Calu3 (cell line): ENCODE results near the gene FOXP4. TPM values are rescaled to one million over a fixed set of nuclear protein-coding genes. Genes with fewer than 3 reads are reported as not detected.
A peak's percentile ranks its signal among the peaks of the same experiment; 100 is the strongest.

Experiments
- BruUV-seq: library from RNA; stranded (reverse); fragments of 400-500 nt; replicated peaks from 2 replicates; lab custom pipeline; 2021; lab: Mats Ljungman, UMichigan
- CTCF ChIA-PET: fragments of 300-600 bp; sonication (Branson Sonifier 250); formaldehyde crosslinking; loops from one replicate; lab custom pipeline; 2022; ENCODE audit warnings: antibody characterized with exemption; lab: Charles Lee
- DNase-seq: peaks from one replicate; pipeline ENCODE4 v3.0.0; 2022
- H3K27ac Mint-ChIP-seq: one replicate; pipeline ENCODE4 v1.8.0; 2022; ENCODE audit warnings: mixed read lengths; ENCODE audit not compliant: unreplicated experiment
- H3K27me3 Mint-ChIP-seq: one replicate; pipeline ENCODE4 v1.8.0; 2022; ENCODE audit warnings: mixed read lengths; ENCODE audit not compliant: unreplicated experiment
- H3K36me3 Mint-ChIP-seq: one replicate; pipeline ENCODE4 v1.8.0; 2022; ENCODE audit warnings: mild to moderate bottlenecking, moderate library complexity, mixed read lengths; ENCODE audit not compliant: insufficient read depth, unreplicated experiment
- H3K4me1 Mint-ChIP-seq: one replicate; pipeline ENCODE4 v1.8.0; 2022; ENCODE audit warnings: mild to moderate bottlenecking, low read depth, mixed read lengths; ENCODE audit not compliant: unreplicated experiment
- H3K4me3 Mint-ChIP-seq: one replicate; pipeline ENCODE4 v1.8.0; 2022; ENCODE audit warnings: mild to moderate bottlenecking, low read depth, moderate library complexity, mixed read lengths; ENCODE audit not compliant: unreplicated experiment
- H3K9me3 Mint-ChIP-seq: one replicate; pipeline ENCODE4 v1.8.0; 2022; ENCODE audit warnings: low read depth, mixed read lengths; ENCODE audit not compliant: unreplicated experiment
- CTCF ChIP-seq: fragments of 200-600 bp; IDR thresholded peaks from one replicate; pipeline ENCODE4 v1.8.0; 2022; ENCODE audit warnings: antibody characterized with exemption; ENCODE audit not compliant: unreplicated experiment
- intact Hi-C: fragments of 100-400 bp; cut with micrococcal nuclease; formaldehyde crosslinking; loops from one replicate; pipeline ENCODE4 v1.10.0; 2022; ENCODE audit not compliant: unreplicated experiment
- total RNA-seq: library from RNA; stranded (reverse); gene quantifications from 2 replicates; pipeline ENCODE4 v1.2.3, GENCODE V29; 2022

Gene FOXP4
- total RNA-seq, 1 experiment from 2014 or later = 47.8 TPM

DNA sequence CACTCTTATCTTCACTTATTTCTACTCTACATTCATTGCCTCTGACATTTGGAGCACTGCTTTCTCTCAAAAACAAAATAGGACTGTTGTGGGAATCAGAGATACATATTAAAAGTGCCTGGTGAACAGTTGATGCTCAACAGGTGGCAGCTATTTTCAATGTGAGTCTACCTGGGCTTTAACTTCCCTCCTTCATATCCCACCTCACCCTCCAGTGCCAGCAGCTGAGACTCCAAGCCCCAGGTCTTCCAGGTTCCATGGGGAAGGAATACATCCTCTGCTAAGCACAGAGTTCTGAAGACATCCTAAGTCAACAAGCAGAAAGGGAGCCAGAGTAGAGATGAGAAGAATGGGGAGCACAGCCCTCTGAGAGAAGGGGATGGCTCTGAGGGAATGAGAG, 7.0 kb upstream of the FOXP4 start:
- no peaks in the 10 kb centered on the region for H3K9me3 Mint-ChIP-seq
- TF ChIP-seq CTCF = no peak
- no peak overlapping the region for H3K4me3 Mint-ChIP-seq
- CTCF ChIA-PET = interaction anchor here (0.8 kb wide), 1 partner anchor 1572 kb away, joined by 3 read pairs; no protein-coding TSS in a partner anchor
- BruUV-seq = no TSS peak
- no peaks in the 10 kb centered on the region for H3K27me3 Mint-ChIP-seq
- peaks cover 9% of the 10 kb centered on the region for H3K36me3 Mint-ChIP-seq
- intact Hi-C loops = no loop called here
- H3K4me1 Mint-ChIP-seq = peaks cover 37% of the 10 kb centered on the region
- H3K27ac Mint-ChIP-seq = no peak overlapping the region
- no peak for DNase-seq

GRCh38 chr6:41541364-41541763, 4.8 kb upstream of the FOXP4 start:
- peaks cover 38% of the 10 kb centered on the region for H3K4me1 Mint-ChIP-seq
- no TSS peak for BruUV-seq
- no peak overlapping the region for H3K4me3 Mint-ChIP-seq
- CTCF ChIA-PET = no interaction called here
- H3K27me3 Mint-ChIP-seq = no peaks in the 10 kb centered on the region
- H3K27ac Mint-ChIP-seq = no peak overlapping the region
- H3K36me3 Mint-ChIP-seq = peaks cover 20% of the 10 kb centered on the region
- no peak for TF ChIP-seq CTCF
- DNase-seq = no peak
- no peaks in the 10 kb centered on the region for H3K9me3 Mint-ChIP-seq
- intact Hi-C loops = no loop called here

DNA sequence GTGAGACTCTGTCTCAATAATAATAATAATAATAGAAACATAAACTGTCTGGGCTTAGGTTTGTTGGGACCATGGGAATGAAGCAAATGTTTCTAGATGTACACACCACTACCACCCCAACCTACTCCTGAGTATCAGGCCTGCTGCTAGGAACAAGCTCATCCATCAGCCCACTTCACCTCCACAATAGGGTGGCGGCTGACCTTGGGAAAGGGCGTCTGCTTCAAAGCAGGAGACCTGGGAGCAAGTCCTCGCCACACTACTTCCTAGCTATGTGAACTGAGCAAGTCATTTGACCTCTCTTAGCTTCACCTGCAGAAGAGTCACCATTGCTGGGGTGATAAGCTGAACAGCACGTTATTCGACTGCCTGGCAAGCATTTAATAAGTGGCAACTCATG, 3.1 kb upstream of the FOXP4 start:
- no peaks in the 10 kb centered on the region for H3K27me3 Mint-ChIP-seq
- BruUV-seq = no TSS peak
- H3K4me3 Mint-ChIP-seq = no peak overlapping the region

GRCh38 chr6:41545247-41545702, 906 bp upstream of the FOXP4 start:
- peak overlapping the region; percentile 81 for H3K4me3 Mint-ChIP-seq
- H3K27ac Mint-ChIP-seq = peak overlapping the region; percentile 70
- BruUV-seq = no TSS peak
- TF ChIP-seq CTCF = no peak
- H3K9me3 Mint-ChIP-seq = no peaks in the 10 kb centered on the region
- CTCF ChIA-PET = no interaction called here
- intact Hi-C loops = no loop called here
- H3K4me1 Mint-ChIP-seq = peaks cover 11% of the 10 kb centered on the region
- H3K36me3 Mint-ChIP-seq = peaks cover 33% of the 10 kb centered on the region
- DNase-seq = no peak
- no peaks in the 10 kb centered on the region for H3K27me3 Mint-ChIP-seq

More for the DNA sequence above, 3.1 kb upstream of the FOXP4 start:
- H3K9me3 Mint-ChIP-seq = no peaks in the 10 kb centered on the region
- CTCF ChIA-PET = no interaction called here
- DNase-seq = no peak
- H3K36me3 Mint-ChIP-seq = peaks cover 31% of the 10 kb centered on the region
- peaks cover 21% of the 10 kb centered on the region for H3K4me1 Mint-ChIP-seq
- no peak for TF ChIP-seq CTCF
- H3K27ac Mint-ChIP-seq = no peak overlapping the region
- intact Hi-C loops = no loop called here
